Activated CD4-positive, alpha-beta T cell treated with anti-CD3 and anti-CD28 coated beads, Interleukin-2, amount 50 U/mL, for 4 hours (primary cell): Measurements from ENCODE around the gene SLFN14.
"Not testable (repeated sequence)": the region's sequence is repeated elsewhere in the genome, so short reads cannot be mapped to it uniquely, and the experiment has no call there.

Experiments used
- DNase-seq, 2 experiments: peaks; one replicate each; pipeline ENCODE4 v3.0.0-alpha.2; 2020

The SLFN14 gene

GRCh38 chr17:35519906-35520442, 40.6 kb downstream of the SLFN14 start:
- DNase-seq: no peak

- DNase-seq: no peak
Observed at GRCh38 chr17:35519439-35519838, 41.2 kb downstream of the SLFN14 start.

GRCh38 chr17:35518431-35518830, 42.2 kb downstream of the SLFN14 start:
- DNase-seq: not testable (repeated sequence)

- no peak for DNase-seq
Observed at GRCh38 chr17:35515027-35515426, 45.6 kb downstream of the SLFN14 start.

GRCh38 chr17:35514564-35514963, 46.1 kb downstream of the SLFN14 start:
- no peak for DNase-seq
